CD4-positive, alpha-beta T cell treated with Interleukin-6 at 100 ng/mL for 8 hours (primary cell): Measurements from ENCODE around the gene SIRPB2.
"Not testable (repeated sequence)": the region's sequence is repeated elsewhere in the genome, so short reads cannot be mapped to it uniquely, and the experiment has no call there.

ENCODE experiments used
- DNase-seq: peaks from one replicate; pipeline ENCODE4 v3.0.0-alpha.2; 2020; ENCODE audit warnings: mixed read lengths, low spot score

Gene SIRPB2

GRCh38 chr20:1499528-1500420, 8.6 kb upstream of the SIRPB2 start:
- DNase-seq = no peak

DNA sequence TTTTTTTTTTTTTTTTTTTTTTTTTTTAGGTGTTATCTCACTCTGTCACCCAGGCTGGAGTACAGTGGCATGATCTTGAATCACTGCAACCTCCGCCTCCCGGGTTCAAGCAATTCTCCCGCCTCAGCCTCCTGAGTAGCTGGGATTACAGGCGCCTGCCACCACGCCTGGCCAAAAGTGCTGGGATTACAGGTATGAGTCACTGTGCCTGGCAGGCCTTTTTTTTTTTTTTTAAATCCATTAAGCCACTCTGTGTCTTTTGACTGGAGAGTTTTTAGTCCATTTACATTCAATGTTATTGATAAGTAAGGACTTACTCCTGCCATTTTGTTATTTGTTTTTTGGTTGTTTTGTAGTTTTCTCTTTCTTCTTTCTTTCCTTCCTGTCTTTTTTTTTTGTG, 6.2 kb upstream of the SIRPB2 start:
- not testable (repeated sequence) for DNase-seq

GRCh38 chr20:1496930-1497329, 5.7 kb upstream of the SIRPB2 start:
- no peak for DNase-seq

- DNase-seq = no peak
Measured at GRCh38 chr20:1494436-1494835, 3.2 kb upstream of the SIRPB2 start.

- no peak for DNase-seq
Measured at GRCh38 chr20:1493536-1493935, 2.3 kb upstream of the SIRPB2 start.

DNA sequence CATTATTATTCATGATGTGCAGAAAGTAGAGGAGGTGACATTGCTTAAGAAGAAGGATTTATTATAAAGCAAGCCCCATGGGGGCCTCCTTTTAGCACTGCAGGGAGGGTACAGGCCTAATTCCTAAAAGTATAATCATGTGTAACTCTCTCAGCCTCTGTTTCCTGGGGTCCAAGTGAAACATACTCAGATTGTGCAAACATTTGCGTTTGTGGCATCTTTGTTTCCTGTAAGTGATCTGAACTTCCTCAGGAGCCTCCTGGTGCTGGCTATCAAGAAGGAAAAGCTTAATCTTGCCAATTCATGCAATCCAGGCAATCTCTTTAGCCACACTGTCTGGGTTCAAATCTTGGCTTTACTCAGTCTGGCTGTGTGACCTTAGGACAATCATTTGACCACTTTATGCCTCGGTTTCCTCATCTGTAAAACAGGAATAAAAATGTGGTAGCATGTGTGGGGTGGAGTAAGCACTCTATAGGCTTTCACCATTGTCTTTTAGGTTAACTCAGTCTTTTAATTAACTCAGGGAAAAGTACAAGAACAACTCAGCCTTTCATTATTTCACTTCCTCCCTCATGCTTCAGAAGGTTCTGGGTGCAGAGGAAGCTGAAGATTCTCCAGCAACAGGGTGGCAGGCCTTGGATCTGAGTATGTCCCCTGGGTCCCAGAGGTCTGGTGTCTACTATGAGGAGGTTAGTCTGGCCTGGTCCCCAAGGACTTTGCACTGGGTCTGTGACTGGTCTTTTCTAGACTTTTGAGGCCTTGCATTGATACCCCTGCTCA, 831 bp upstream of the SIRPB2 start:
- DNase-seq = no peak

DNA sequence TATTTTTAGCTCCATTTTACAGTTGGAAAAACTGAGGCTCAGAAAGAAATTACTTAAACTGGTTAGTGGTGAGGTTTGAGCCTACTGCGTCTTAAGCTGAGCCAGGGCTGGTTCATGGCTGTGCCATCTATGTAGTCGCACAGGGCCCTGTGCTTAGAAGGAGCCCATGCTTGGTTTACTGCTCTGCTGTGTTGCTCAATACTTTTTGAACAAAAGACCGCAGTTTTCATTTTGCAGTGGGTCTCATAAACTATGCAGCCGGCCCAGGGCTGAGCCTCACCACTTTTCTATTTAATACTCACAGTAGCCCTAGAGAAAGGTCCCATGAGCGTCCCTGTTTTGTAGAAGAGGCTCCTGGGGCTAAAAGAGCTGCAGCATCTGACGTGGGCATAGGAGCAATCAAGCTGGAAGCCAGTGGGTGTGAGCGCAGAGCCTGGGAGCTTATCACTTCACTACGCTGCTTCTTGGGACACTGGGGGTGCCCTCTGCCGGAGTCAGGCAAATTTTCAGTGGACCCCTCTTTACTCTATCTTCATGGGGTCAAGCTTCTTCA, 501 bp downstream of the SIRPB2 start:
- DNase-seq = no peak

DNA sequence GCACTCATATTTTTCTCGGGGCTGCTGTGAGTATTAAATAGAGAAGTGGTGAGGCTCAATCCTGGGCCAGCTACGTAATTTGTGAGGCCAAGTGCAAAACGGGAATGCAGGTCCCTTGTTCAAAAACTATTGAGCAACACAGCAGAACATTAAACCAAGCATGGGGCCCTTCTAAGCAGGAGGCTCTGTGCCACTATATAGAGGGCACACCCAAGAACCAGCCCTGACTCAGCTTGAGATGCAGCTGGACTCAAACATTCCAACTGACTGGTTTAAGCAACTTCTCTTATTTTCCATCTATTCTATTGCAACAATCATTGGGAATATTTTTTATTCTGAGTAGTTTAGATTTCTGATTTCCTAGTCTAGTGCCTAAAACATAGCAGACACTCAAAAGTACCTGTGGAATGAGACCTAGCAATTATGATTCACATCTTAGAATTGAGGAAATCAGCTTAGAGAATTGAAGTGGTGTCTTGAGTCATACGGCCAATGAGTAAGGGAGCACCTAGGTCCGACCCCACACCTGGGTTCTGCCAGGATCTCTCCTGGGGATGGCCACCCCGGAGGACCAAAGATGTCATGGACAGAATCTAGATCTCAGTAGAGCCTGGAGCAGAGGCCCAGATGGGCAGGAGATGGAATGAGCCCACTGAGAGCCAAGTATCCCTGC, 1.3 kb downstream of the SIRPB2 start:
- no peak for DNase-seq

GRCh38 chr20:1489325-1489724, 1.9 kb downstream of the SIRPB2 start:
- no peak for DNase-seq

- DNase-seq = no peak
Measured at GRCh38 chr20:1486566-1486965, 4.7 kb downstream of the SIRPB2 start.

DNA sequence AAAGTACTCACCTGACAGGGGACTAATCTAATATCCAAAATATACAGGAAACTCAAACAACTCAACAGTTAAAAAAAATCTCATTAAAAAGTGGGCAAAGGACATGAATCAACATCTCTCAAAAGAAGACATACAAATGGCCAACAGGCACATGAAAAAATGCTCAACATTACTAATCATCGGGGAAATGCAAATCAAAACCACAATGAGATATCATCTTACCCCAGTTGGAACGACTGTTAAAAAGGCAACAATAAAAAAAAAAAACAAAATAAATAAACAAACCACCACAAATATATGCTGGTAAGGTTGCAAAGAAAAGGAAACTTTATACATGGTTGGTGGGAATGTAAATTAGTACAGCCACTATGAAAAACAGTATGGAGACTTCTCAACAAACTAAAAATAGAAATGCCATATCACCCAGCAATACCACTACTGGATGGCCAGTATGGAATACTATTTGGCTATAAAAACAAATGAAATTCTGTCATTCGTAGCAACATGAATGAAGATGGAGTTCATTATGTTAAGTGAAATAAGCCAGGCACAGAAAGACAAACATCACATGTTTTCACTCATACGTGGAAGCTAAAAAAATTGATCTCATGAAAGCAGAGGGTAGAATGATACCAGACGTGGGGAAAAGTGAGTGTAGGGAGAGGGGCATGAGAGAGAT, 6.6 kb downstream of the SIRPB2 start:
- DNase-seq = no peak

GRCh38 chr20:1479831-1480595, 11.2 kb downstream of the SIRPB2 start:
- DNase-seq = no peak

- DNase-seq = no peak
Measured at GRCh38 chr20:1478566-1478965, 12.7 kb downstream of the SIRPB2 start.

GRCh38 chr20:1477896-1478490, 13.2 kb downstream of the SIRPB2 start:
- DNase-seq = no peak

- DNase-seq = no peak
Measured at GRCh38 chr20:1474817-1475603, 16.2 kb downstream of the SIRPB2 start.

DNA sequence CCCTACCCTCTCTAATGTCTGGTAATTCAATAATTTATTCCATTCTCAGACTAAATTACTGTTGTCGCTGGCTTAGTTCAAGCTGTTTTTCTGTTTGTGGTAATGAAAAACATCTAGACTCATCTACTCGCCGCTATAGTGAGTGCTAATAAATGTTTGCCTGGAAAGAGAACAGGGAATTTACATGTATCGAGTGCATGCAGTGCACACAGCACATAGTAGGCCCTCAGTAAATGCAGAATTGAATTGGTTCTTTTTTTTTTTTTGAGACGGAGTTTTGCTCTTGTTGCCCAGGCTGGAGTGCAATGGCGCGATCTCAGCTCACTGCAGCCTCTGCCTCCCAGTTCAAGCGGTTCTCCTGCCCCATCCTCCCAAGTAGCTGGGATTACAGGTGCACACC, 16.9 kb downstream of the SIRPB2 start:
- DNase-seq = no peak

GRCh38 chr20:1473246-1474220, 17.7 kb downstream of the SIRPB2 start:
- no peak for DNase-seq

DNA sequence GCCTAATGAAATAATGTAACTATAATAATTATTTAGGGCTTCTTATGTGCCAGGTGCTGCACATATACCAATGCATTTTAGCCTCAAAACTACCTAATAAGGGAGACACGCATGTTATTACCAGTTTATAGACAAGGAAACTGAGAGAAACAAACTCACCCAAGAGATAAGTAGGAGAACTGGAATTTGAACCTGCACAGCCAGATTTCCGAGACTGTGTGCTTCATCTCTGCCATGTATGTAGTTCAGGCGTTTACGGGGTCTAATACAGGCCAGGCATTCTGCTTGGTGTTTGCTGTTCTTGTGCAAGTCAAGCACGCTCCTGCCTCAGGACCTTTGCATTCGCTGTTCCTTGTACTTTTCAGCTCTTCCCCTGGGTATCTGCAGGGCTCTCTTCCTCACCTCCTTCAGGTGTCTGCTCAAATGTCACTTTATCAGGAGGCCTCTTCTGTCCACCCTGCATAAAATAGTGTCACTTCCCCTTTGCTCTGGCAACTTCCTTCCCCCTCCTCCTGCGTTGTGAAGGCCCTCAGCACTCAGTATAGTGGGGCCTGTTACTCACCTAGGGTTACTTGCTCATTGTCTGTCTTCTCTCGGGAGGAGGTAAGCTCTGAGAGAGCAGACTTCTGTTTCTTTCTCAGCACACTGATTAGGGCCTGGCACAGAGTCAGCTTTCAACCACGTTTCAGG, 18.5 kb downstream of the SIRPB2 start:
- DNase-seq = no peak
